ENCODE data around the gene OLFM2. TPM values are rescaled to one million over a fixed set of nuclear protein-coding genes. Genes with fewer than 3 reads are reported as not detected.

OLFM2 gene
- total RNA-seq, 1 donor from 2014 or later, result 0.89 TPM

DNA sequence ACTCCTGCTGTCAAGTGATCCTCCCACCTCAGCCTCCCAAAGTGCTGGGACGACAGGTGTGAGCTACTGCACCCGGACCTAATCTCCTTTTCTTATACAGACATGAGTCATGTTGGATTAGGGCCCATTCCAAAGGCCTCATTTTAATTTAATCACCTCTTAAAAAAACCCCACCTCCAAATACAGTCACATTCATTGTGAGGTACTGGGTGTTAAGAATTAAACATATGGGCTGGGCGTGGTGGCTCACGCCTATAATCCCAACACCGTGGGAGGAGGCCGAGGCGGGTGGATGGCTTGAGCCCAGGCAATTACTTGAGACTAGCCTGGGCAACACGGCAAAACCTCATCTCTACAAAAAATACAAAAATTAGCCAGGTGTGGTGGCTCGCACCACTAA lies 54.6 kb downstream of the OLFM2 start:
- no peak overlapping the region for H3K4me3 Mint-ChIP-seq (ENCODE audit: low read depth)
- no peak overlapping the region for H3K27ac Mint-ChIP-seq
- peaks cover 3% of the 10 kb centered on the region for H3K4me1 Mint-ChIP-seq (ENCODE audit: low read depth)
- no peak for DNase-seq (ENCODE audit: low spot score)
- intact Hi-C loops (cut with micrococcal nuclease), result no loop called here
- no peaks in the 10 kb centered on the region for H3K27me3 Mint-ChIP-seq (ENCODE audit: low read depth)
- H3K9me3 Mint-ChIP-seq, result no peaks in the 10 kb centered on the region
- no peaks in the 10 kb centered on the region for H3K36me3 Mint-ChIP-seq (ENCODE audit: low read depth)

DNA sequence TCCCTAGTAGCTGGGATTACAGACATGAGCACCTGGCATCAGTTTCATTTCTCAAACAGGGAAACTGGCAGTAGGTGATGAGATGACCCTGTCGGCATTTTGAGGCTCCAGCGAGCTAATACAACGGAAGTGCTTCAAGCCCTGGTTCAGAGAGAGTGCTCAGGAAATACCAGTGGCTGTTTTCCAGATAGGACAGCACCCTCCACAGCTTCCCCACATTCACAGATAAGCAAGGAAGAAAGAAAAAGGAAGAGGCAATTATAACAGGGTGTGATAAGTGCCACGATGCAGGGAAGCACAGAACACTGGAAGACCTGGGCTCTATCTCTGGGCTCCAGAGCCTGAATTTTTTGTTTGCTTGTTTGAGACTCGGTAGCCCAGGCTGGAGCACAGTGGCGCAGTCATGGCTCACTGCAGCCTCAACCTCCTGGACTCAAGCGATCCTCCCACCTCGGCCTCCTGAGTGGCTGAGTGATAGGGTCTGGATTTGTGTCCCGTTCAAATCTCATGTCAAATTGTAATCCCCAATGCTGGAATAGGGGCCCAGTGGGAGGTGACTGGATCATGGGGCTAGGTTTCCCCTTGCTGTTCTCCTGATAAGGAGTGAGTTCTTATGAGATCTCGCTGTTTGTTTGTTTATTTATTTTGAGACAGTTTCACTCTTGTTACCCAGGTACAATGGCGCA lies 57.7 kb downstream of the OLFM2 start:
- Mint-ChIP-seq H3K9me3 (no peaks in the 10 kb centered on the region), H3K36me3 (ENCODE audit: low read depth) (no peaks in the 10 kb centered on the region), H3K27ac (no peak overlapping the region), H3K4me1 (ENCODE audit: low read depth) (peaks cover 3% of the 10 kb centered on the region), H3K4me3 (ENCODE audit: low read depth) (no peak overlapping the region), H3K27me3 (ENCODE audit: low read depth) (no peaks in the 10 kb centered on the region)
- intact Hi-C loops (cut with micrococcal nuclease), result no loop called here
- no peak for DNase-seq (ENCODE audit: low spot score)

DNA sequence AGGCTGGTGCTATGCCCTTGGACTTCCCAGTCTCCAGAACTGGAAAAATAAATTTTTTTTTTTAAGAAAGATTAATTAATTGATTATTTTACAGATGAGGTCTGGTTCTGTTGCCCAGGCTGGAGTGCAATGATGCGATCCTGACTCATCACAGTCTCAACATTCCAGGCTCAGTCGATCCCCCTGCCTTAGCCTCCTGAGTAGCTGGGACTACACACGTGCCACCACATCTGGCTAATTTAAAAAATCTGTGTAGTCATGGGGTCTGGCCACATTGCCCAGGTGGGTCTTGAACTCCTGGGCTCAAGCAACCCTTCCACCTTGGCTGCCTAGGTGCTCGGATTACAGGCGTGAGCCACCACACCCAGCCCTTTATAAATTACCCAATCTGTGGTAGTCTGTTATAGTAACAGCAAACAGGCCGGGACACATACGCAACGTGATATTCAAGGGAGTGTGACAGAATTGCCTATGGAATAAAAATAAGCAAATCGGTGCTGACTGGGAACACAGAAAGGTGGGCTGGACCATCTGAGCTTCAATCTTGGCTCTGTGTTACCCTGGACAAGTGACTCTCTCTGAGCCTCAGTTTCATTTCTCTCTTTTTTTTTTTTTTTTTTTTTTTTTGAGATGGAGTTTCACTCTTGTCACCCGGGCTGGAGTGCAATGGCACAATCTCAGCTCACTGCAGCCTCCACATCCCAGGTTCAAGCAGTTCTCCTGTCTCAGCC lies 58.4 kb downstream of the OLFM2 start:
- H3K36me3 Mint-ChIP-seq (ENCODE audit: low read depth), result no peaks in the 10 kb centered on the region
- H3K4me3 Mint-ChIP-seq (ENCODE audit: low read depth), result no peak overlapping the region
- H3K4me1 Mint-ChIP-seq (ENCODE audit: low read depth), result peaks cover 3% of the 10 kb centered on the region
- H3K27me3 Mint-ChIP-seq (ENCODE audit: low read depth), result no peaks in the 10 kb centered on the region
- no peaks in the 10 kb centered on the region for H3K9me3 Mint-ChIP-seq
- DNase-seq (ENCODE audit: low spot score), result no peak
- intact Hi-C loops (cut with micrococcal nuclease), result no loop called here
- H3K27ac Mint-ChIP-seq, result no peak overlapping the region

DNA sequence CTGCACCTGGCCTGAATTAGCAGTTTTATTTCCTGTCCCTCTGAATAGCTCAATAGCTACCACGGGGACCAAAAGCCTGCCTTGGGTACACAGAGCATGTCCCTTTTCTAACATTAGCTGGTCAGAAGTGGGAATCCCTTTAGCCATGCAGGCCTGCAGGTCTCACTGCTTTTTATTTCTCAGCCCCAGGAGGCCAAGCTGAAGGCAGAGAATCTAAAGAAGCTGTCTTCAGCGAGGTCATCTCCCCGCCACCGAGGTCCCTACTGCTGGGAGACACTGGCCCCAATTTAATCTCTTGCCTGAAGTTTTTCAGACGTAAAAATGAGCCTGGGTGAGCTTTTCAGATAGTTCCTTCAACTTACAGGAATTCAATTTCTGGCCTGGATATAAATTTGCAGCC lies 60.5 kb downstream of the OLFM2 start:
- Mint-ChIP-seq H3K27ac (no peak overlapping the region), H3K9me3 (no peaks in the 10 kb centered on the region), H3K27me3 (ENCODE audit: low read depth) (no peaks in the 10 kb centered on the region), H3K4me3 (ENCODE audit: low read depth) (no peak overlapping the region), H3K4me1 (ENCODE audit: low read depth) (peaks cover 3% of the 10 kb centered on the region), H3K36me3 (ENCODE audit: low read depth) (no peaks in the 10 kb centered on the region)
- DNase-seq (ENCODE audit: low spot score), result no peak
- intact Hi-C loops (cut with micrococcal nuclease), result no loop called here

DNA sequence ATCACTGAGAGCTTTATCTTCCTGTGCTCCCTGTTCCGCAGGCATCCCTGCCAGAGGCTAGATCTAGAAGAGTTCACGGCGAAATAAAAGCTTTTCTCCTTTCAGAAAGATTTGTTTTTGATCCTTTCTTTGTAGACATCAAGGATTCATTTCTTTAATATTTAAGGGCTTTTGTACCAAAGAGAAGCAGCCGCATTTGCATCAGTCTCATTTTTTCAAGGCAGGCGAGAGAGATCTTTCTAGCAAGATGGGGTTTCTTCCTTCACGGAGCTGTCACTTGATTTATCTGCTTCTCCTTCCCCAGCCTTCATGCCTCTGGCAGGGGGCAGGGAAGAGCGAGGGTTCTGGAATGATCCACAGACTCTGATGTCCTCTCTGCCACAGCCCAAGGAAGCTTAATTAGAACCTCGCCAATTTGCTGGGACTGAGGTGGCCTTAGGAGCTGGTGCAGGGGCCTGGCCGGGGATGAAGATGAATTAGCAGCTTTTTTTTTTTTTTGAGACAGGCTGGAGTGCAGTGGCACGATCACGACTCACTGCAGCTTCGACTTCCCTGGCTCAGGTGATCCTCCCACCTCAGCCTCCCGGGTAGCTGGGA lies 61.2 kb downstream of the OLFM2 start:
- no peak overlapping the region for H3K4me3 Mint-ChIP-seq (ENCODE audit: low read depth)

DNA sequence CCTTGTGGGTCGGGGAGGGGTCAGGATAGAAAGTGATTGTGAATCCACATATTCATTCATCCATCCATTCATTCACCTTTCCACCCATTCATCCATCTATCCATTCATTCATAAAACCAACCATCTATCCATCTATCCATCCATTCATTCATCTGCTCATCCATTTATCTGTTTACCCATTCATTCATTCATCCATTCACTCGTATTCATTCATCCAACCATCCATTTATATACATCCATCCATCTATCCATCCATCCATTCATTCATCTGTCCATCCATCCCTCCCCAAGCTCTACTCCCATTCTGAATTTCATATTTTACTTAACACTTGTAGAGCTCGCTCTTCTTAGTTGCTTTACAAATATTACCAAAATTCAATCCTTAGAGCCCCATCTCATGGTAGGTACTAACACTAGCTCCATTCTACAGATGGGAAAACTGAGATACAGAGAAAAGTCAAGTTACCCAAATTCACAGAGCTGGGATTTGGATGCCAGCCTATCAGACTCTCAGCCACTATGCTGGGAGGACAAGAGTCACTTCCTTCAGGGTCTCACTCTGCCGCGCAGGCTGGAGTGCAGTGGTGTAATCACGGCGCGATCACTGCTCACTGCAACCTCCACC lies 63.6 kb downstream of the OLFM2 start:
- no peak for DNase-seq (ENCODE audit: low spot score)
- no peak overlapping the region for H3K4me3 Mint-ChIP-seq (ENCODE audit: low read depth)
- H3K27me3 Mint-ChIP-seq (ENCODE audit: low read depth), result no peaks in the 10 kb centered on the region
- H3K4me1 Mint-ChIP-seq (ENCODE audit: low read depth), result no peaks in the 10 kb centered on the region
- H3K36me3 Mint-ChIP-seq (ENCODE audit: low read depth), result no peaks in the 10 kb centered on the region
- intact Hi-C loops (cut with micrococcal nuclease), result no loop called here
- H3K27ac Mint-ChIP-seq, result no peak overlapping the region
- no peaks in the 10 kb centered on the region for H3K9me3 Mint-ChIP-seq

More for the DNA sequence above, 61.2 kb downstream of the OLFM2 start:
- intact Hi-C loops (cut with micrococcal nuclease), result no loop called here
- H3K4me1 Mint-ChIP-seq (ENCODE audit: low read depth), result peaks cover 3% of the 10 kb centered on the region
- H3K27ac Mint-ChIP-seq, result no peak overlapping the region
- no peaks in the 10 kb centered on the region for H3K27me3 Mint-ChIP-seq (ENCODE audit: low read depth)
- no peak for DNase-seq (ENCODE audit: low spot score)
- H3K36me3 Mint-ChIP-seq (ENCODE audit: low read depth), result no peaks in the 10 kb centered on the region
- H3K9me3 Mint-ChIP-seq, result no peaks in the 10 kb centered on the region

DNA sequence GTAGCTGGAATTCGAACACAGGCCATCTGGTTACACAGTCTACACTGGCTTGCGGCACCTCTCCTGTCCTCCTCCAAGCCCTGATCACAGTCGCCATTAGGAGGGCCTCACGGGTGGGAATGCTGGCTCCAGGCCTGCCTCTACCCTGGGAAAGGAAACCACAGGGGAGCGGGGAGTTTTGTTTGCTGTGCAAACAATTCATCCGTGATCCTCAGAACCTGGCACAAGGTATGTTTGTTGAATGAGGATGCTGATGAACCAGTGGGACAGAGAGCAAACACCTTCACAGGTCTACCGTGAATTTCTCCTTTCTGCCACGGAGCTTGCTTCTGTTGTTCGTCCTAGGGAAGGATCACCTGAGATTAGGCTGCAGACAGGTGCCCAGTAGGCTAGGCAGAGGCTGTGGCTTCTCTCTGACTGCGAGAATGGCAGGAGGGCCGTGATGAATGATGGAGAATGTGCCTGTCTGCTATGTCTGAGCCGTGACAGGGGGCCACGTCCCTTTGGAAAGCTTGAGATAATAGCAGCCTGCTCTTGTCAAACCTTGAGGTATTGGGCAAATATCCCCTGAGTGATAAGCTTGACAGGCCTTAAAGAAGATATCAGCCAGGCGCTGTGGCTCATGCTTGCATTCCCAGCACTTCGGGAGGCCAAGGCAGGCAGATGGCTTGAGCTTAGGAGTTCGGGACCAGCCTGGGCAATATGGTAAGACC lies 64.5 kb downstream of the OLFM2 start:
- intact Hi-C loops (cut with micrococcal nuclease), result no loop called here
- H3K27ac Mint-ChIP-seq, result no peak overlapping the region
- H3K4me1 Mint-ChIP-seq (ENCODE audit: low read depth), result peaks cover 2% of the 10 kb centered on the region

DNA sequence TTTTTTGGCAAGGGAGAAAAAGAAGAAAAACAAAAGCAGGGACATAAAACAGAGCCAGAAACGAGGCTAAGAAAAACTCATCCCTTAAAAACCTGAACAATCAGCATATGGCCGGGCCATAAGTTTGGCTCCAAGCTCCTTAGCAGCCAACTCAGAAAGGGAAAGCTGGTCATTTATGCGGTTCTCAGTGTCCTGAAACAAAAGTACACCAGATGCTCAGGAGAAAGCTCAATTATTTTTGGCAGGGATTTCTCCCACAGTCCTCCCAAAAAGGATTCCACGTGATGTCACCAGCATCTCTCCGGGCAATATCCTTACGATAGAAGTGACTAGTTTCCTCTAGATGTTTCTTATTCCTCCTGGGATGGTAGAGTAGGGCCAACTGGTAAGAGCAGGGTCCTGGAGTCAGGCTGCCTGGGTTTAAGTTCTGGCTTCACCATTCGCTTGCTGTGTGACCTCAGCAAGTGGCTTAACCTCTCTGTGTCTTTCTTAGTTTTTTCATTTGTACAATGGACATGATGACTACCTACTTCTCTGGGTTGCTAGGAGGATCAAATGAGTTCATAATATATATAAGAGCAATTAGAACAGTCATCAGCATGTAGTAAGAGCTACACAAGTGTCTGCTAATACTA lies 67.2 kb downstream of the OLFM2 start:
- peaks cover 19% of the 10 kb centered on the region for H3K4me1 Mint-ChIP-seq (ENCODE audit: low read depth)
- H3K9me3 Mint-ChIP-seq, result no peaks in the 10 kb centered on the region
- H3K27me3 Mint-ChIP-seq (ENCODE audit: low read depth), result peaks cover 2% of the 10 kb centered on the region
- H3K36me3 Mint-ChIP-seq (ENCODE audit: low read depth), result no peaks in the 10 kb centered on the region
- H3K4me3 Mint-ChIP-seq (ENCODE audit: low read depth), result no peak overlapping the region
- intact Hi-C loops (cut with micrococcal nuclease), result no loop called here
- H3K27ac Mint-ChIP-seq, result no peak overlapping the region
- no peak for DNase-seq (ENCODE audit: low spot score)

More for the DNA sequence above, 64.5 kb downstream of the OLFM2 start:
- H3K36me3 Mint-ChIP-seq (ENCODE audit: low read depth), result no peaks in the 10 kb centered on the region
- H3K27me3 Mint-ChIP-seq (ENCODE audit: low read depth), result peaks cover 2% of the 10 kb centered on the region
- H3K9me3 Mint-ChIP-seq, result no peaks in the 10 kb centered on the region
- no peak overlapping the region for H3K4me3 Mint-ChIP-seq (ENCODE audit: low read depth)
- DNase-seq (ENCODE audit: low spot score), result no peak

DNA sequence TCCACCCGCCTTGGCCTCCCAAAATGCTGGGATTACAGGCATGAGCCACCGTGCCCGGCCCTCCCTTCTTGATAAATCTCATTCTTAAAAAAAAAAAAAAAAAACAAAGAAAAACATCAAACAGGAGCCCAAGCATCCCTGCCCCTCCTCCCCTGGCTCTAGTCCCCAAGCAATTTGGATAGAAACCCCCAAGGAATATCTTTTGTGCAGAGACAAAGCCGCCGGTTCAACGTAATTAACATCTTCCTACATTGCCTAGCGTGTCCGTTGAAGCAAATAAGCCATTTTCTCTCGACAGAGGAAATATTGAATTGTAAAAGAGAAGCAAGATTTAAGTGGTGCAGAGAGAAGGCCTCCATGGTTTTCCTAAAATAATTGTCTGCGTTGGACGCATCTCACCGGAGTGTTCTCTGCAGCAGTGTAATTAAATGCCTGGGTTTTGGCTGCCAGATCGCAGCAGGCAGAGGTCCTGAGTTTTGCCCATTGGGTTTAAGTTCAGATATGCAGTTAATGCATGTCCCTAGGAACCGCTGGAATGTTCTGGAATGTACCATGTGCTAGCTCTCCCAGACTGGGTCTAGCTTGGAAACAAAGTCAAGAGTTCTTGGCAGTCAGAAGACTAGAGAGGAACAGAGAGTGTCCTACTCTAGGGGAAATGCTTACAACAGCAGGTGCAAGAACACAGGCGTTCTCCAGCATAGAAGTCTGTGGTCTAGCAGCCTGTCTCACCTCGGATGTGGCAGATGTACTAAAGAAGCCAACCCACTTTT lies 70.4 kb downstream of the OLFM2 start:
- intact Hi-C loops (cut with micrococcal nuclease), result no loop called here
- Mint-ChIP-seq H3K4me1 (ENCODE audit: low read depth) (peaks cover 43% of the 10 kb centered on the region), H3K27me3 (ENCODE audit: low read depth) (peaks cover 2% of the 10 kb centered on the region), H3K27ac (peak overlapping the region; percentile 42), H3K4me3 (ENCODE audit: low read depth) (peak overlapping the region; percentile 8), H3K36me3 (ENCODE audit: low read depth) (no peaks in the 10 kb centered on the region), H3K9me3 (no peaks in the 10 kb centered on the region)
- DNase-seq (ENCODE audit: low spot score), result peak; percentile 35

DNA sequence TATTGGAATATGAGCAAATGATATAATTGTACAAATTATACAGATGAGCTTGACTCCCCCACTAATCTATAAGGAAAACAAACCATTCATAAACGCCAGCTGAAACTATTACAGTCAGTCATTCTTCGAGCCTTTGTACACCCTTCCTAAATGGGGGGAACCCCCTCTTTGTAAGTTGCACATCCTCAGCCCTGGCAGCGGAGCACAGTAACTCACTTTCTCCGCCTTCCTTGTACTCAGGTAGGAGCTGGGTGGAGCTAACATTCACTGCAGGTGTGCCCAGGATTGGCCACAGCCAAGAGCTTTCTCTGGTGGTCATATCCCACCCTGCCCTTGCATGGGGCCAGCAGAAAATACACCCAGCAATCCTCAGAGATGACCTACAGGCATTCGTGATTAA lies 72.6 kb downstream of the OLFM2 start:
- DNase-seq (ENCODE audit: low spot score), result no peak
- Mint-ChIP-seq H3K4me1 (ENCODE audit: low read depth) (peaks cover 54% of the 10 kb centered on the region), H3K27ac (peak overlapping the region; percentile 94)

DNA sequence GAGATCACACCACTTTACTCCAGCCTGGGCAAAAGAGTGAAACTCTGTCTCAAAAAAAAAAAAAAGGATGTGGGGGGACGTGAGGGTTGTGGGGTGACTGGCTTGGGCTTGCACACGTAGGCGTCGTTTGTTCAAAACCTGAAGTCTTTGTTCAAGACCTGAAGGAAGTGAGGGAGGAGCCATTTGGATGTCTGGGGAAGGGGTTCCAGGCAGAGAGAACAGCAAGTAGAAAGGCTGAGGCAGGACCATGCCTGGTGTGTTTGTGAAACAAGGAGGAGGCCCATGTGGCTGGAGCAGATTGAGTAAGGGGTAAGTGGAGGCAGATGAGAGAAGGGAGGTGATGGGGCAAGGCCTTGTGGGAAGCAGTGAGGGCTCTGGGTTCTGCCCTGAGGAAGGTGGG lies 73.4 kb downstream of the OLFM2 start:
- peaks cover 2% of the 10 kb centered on the region for H3K27me3 Mint-ChIP-seq (ENCODE audit: low read depth)
- intact Hi-C loops (cut with micrococcal nuclease), result no loop called here

More for the DNA sequence above, 72.6 kb downstream of the OLFM2 start:
- Mint-ChIP-seq H3K27me3 (ENCODE audit: low read depth) (peaks cover 2% of the 10 kb centered on the region), H3K9me3 (no peaks in the 10 kb centered on the region), H3K36me3 (ENCODE audit: low read depth) (no peaks in the 10 kb centered on the region), H3K4me3 (ENCODE audit: low read depth) (peak overlapping the region; percentile 87)
- intact Hi-C loops (cut with micrococcal nuclease), result no loop called here

More for the DNA sequence above, 73.4 kb downstream of the OLFM2 start:
- H3K4me1 Mint-ChIP-seq (ENCODE audit: low read depth), result peaks cover 63% of the 10 kb centered on the region
- H3K27ac Mint-ChIP-seq, result peak overlapping the region; percentile 94
- peaks cover 3% of the 10 kb centered on the region for H3K36me3 Mint-ChIP-seq (ENCODE audit: low read depth)
- H3K4me3 Mint-ChIP-seq (ENCODE audit: low read depth), result peak overlapping the region; percentile 87
- H3K9me3 Mint-ChIP-seq, result no peaks in the 10 kb centered on the region
- peak; percentile 20 for DNase-seq (ENCODE audit: low spot score)
